NOMO-1 treated with dmso at 0.1 percent for 144 hours (cell line): Measurements from ENCODE around the gene TP53TG5.

Source experiments
- DNase-seq: peaks from one replicate; lab custom pipeline; 2025; ENCODE audit not compliant: unreplicated experiment; lab: John Stamatoyannopoulos, UW

TP53TG5 gene

DNA sequence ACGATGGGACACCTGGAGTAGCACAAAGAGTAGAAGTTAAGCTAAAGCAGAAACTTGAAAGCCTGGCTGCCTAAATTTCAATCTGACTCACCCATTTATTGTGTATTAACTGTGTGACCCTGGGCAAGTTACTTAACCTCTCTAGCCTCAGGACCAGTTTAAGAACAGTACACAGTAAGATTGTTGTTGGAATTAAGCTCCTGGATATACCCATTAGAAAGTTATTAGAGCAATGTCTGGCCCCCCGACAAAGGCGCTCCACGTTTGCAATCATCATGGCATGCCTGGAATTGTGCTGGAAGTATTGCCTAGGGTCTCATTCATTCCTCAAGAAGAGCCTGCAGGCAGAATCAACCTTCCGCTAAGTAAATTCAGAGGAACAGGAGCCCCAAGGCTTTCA is 31.3 kb downstream of the TP53TG5 start:
- DNase-seq = no peak

DNA sequence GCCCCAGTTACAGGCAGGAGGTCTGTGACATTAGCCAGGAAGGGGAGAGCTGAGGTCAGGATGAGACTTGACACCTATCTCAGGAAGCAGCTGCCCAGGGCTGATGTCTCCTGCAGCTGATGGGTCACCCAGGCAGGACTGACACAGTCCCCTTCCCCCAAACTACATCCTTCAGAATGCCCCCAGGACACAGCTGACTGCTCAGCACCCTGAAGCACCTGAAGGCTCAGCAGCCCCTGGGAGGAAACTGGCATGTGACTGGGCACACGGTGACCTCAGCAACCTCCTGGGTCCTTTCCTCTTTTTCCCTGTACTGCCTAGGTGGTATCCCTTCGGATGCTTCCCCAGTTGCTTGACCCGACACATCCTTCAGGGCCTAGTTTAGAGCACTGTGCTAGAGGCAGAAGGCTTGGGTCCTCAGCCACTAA is 31.8 kb downstream of the TP53TG5 start:
- DNase-seq = no peak

DNA sequence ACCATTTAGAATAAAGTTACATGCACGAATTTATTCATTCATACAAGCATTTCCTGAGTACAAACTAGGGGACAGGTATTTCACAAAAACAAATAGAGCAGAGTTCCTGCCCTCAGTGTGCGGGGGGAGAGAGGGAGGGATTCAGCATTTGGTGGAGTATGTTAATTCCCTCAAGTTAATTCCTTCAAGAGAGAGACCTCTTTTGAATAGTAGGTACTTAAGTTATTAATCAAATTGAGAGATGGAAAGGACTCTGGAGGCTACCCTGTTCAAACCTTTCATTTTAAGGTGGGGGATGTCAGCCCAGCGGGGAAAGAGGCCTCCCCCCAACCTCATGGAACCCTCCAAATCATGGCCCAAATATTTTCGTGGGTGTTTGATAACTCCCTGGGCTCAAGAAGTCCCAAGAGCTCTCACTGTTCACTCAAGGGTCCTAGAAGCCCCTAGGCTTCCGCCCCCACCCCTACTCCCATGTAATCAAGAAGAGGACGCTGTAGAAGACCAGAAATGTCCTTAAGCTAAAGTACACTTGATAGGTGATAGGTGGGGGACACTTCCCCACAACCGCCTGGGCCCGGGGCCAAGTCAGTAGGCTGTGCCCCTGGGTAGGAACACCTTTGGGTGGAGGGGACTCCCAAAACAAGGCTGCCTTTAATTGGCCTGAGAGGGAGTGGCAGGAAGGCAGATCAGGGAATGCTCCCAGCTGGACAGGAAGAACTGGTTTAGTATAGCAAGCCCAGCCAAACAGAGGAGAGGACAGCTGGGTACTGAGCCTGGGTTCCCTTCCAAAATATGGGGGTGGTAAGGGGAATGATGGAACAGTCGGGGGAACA is 32.8 kb downstream of the TP53TG5 start:
- no peak for DNase-seq

- DNase-seq = peak; percentile 54
These were observed 33.8 kb downstream of the TP53TG5 start for GRCh38 chr20:45344168-45344860.

DNA sequence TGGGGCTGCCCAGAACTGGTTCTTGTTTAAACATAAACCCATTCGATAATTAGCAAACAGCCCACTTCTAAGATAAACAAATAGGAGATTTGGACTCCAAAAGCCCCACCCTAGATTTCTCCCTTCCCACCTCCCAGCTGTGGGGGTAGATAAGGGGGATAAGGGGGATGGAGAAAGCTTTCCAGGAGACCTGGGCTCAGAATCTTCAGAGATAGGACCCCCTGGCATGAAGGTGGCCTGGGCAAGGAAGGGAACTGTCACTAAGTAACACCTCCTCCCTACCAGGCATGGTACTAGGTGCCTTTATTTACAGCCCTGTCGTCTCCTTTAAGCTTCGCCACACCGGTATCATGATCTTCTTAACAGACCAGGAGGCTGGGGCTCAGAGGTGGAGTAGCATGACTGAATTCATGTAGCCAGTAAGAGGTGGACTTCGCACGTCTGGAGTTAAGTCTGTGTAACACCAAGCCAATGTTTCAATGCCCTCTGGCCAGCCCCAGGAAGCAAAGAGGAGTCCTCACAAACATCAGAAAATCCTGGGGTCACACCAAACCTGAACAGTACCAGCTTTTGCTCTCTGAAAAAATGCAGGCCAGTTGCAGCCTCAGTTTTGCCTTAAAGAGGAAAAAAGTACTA is 34.5 kb downstream of the TP53TG5 start:
- no peak for DNase-seq

GRCh38 chr20:45342855-45343531 is 35.1 kb downstream of the TP53TG5 start:
- no peak for DNase-seq

DNA sequence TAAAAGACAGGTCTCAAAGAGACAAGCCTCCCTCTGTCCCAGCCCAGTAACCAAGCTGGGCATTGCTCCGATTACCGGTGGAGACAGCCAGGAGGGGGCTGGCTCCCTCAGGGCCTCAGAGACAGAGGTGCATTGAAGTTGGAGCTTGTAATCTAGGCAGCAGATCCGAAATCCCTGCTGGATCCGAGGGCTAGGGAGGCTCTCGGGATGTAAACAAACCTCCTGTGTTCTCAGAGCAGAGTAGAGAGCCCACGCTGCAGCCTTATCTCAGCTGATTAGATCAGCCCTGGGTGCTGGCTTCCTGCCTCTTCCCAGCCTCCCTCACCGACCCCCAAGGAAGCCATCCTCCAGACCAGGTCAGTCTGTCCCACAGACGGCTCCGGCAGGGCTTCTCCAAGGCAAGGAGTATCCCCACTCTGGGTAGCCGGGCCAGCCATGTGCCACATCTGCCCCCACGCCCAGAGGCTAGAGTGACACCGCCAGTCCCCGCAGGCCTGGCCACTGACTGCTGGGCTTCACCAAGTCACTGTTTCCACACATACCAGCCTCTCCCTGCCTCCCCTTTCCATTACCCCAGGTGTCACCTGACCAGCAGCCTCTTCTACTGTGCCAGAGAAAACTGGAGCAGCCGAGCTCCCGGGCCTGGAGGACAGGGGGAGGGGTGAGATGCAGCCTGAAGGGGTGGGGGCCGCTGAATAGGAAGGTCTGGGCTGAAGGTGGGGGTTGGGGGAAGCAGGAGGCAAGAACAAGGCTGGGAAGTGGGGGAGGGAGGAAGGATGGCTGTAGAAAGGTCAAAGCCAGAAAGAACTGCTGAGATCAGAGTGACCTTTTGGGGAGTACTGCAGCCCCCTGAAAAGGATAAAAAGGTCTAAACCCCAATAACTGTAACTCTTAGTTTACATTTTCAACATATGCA is 35.9 kb downstream of the TP53TG5 start:
- DNase-seq = no peak

- no peak for DNase-seq
These were observed 36.6 kb downstream of the TP53TG5 start for GRCh38 chr20:45341579-45341938.

DNA sequence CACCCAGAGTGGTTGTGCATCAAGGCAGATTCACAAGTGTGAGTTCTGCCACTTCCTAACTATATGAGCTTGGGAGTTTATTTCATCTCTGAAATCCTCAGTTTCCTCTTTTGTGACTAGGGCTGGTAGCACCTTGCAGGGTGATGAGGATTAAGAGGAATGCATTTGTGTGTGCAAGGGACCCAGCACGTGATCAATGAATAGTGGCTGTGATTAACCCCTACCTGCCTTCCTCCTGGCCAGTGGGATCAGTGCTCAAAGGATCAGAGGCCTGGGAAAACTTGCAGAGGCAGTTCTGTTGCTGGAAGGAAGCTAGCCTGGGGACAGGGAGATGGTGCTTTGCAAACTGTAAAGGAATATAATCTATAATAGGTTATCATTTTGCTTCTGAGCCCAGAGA is 37.2 kb downstream of the TP53TG5 start:
- DNase-seq = no peak

GRCh38 chr20:45340236-45340847 is 37.8 kb downstream of the TP53TG5 start:
- DNase-seq = no peak

DNA sequence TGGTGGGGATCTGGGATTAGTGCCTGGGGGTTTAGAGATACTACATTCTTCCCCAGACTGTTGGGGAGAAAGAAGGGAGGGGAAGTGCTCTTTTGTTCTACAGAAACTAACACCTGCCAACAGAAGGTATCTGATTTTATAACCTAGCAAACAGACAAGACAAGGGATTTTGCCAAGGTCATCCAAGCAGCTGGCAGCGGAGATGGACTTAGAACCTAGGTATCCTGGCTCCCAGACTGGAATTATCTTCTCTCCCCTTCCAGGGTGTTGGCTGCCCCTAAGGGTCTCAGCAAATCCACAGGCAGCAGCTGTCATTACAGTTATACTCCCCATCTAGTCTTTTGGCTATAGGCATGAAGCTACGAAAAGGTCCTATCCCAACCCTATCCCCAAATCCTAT is 38.3 kb downstream of the TP53TG5 start:
- no peak for DNase-seq

GRCh38 chr20:45339084-45339483 is 39.0 kb downstream of the TP53TG5 start:
- DNase-seq = no peak

GRCh38 chr20:45338121-45339030 is 39.7 kb downstream of the TP53TG5 start:
- DNase-seq = no peak

- DNase-seq = no peak
These were observed 40.6 kb downstream of the TP53TG5 start for GRCh38 chr20:45337367-45338120.

- DNase-seq = no peak
These were observed 41.4 kb downstream of the TP53TG5 start for GRCh38 chr20:45336530-45337366.

DNA sequence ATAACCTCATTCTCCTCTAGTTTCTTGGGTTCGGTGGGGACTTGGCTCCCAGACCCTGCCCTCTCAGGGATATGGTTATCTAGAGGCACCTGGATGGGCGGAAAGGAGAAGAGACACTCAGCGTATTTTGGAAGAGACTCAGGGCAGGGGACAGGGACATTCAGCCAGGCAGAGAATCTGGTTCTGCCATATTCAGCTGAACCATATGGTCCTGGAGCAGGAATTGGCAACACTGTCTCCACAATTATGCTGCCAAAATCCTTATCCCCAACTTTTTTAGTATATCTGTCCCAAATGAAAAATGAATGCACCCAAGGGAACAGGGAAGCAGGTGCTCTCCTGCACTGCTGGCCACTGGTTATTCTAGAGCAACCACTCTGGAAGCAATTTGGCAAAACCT is 47.6 kb downstream of the TP53TG5 start:
- no peak for DNase-seq
